ENCODE measurements around the gene FZD2. TPM values are rescaled to one million over a fixed set of nuclear protein-coding genes. Genes with fewer than 3 reads are reported as not detected.

FZD2 gene
- total RNA-seq, 1 experiment from 2014 or later: 12.8 TPM

GRCh38 chr17:44572801-44573200 is 15.5 kb downstream of the FZD2 start:
- Histone ChIP-seq H4K20me1 (ENCODE audit: insufficient read depth) (no peaks in the 10 kb centered on the region), H3K4me3 (replicated peaks in 1 of 2; ENCODE audit: low read depth in 1 of 2, low read length in 2 of 2) (no peak overlapping the region), H2AFZ (ENCODE audit: low read depth, low read length, poor library complexity, severe bottlenecking) (no peak overlapping the region), H3K9me3 (ENCODE audit: control insufficient read depth in 1 of 2, insufficient read depth in 1 of 2, low read depth in 1 of 2, low read length in 2 of 2) (no peaks in the 10 kb centered on the region), H3K36me3 (ENCODE audit: control insufficient read depth in 1 of 2, insufficient read depth in 2 of 2, low read length in 2 of 2) (no peaks in the 10 kb centered on the region), H3K79me2 (ENCODE audit: insufficient read depth, low read length) (no peaks in the 10 kb centered on the region), H3K9me2 (ENCODE audit: insufficient read depth) (no peaks in the 10 kb centered on the region), H3K9ac (ENCODE audit: low read length) (no peak overlapping the region), H3K4me2 (ENCODE audit: low read length) (no peak overlapping the region), H3K4me1 (ENCODE audit: control insufficient read depth in 1 of 2, insufficient read depth in 2 of 2, low read length in 2 of 2) (peaks cover 0 to 7% of the 10 kb centered on the region in 2 experiments; a peak in 2 of 4 replicates), H3K27me3 (ENCODE audit: insufficient read depth, low read length) (no peaks in the 10 kb centered on the region), H3K27ac (ENCODE audit: low read depth, low read length) (no peak overlapping the region)
- ChIA-PET RAD21 (ENCODE audit: low non-redundant PET in 1 of 2, low total read pairs in 2 of 2, uncharacterized antibody in 2 of 2, unreplicated experiment in 2 of 2) (no interaction called here), CTCF (interaction anchor here (1.5 kb wide), 1 partner anchor 9 kb away, joined by 3 read pairs; no protein-coding TSS in a partner anchor), POLR2A (no interaction called here)
- DNase-seq (ENCODE audit: low read depth, low spot score): no peak
- no TSS peak for BruUV-seq (replicated peaks)
- intact Hi-C loops (cut with micrococcal nuclease): no loop called here
- TF ChIP-seq JUND (IDR thresholded peaks at IDR 0.05): no peak
- TF ChIP-seq ZBTB33 (IDR thresholded peaks at IDR 0.05; ENCODE audit: extremely low read depth, insufficient replicate concordance, low read length): no peak
- no peak for ATAC-seq

- H3K4me1 ChIP-seq (ENCODE audit: control insufficient read depth in 1 of 2, insufficient read depth in 2 of 2, low read length in 2 of 2): peaks cover 0 to 7% of the 10 kb centered on the region in 2 experiments; a peak in 2 of 4 replicates
- H3K79me2 ChIP-seq (ENCODE audit: insufficient read depth, low read length): no peaks in the 10 kb centered on the region
- H3K27ac ChIP-seq (ENCODE audit: low read depth, low read length): no peak overlapping the region
- H2AFZ ChIP-seq (ENCODE audit: low read depth, low read length, poor library complexity, severe bottlenecking): no peak overlapping the region
- H3K9me3 ChIP-seq (ENCODE audit: control insufficient read depth in 1 of 2, insufficient read depth in 1 of 2, low read depth in 1 of 2, low read length in 2 of 2): no peaks in the 10 kb centered on the region
- no peak overlapping the region for H3K4me3 ChIP-seq (replicated peaks in 1 of 2; ENCODE audit: low read depth in 1 of 2, low read length in 2 of 2)
- H4K20me1 ChIP-seq (ENCODE audit: insufficient read depth): no peaks in the 10 kb centered on the region
- DNase-seq (ENCODE audit: low read depth, low spot score) (no peak), ATAC-seq (no peak)
- ChIA-PET RAD21 (ENCODE audit: low non-redundant PET in 1 of 2, low total read pairs in 2 of 2, uncharacterized antibody in 2 of 2, unreplicated experiment in 2 of 2) (no interaction called here), POLR2A (interaction anchor here (1.1 kb wide), 1 partner anchor 19 kb away, joined by 4 read pairs; no protein-coding TSS in a partner anchor), CTCF (no interaction called here)
- TF ChIP-seq SIN3A (IDR thresholded peaks at IDR 0.05; ENCODE audit: low read depth) (no peak), CEBPB (IDR thresholded peaks at IDR 0.05; ENCODE audit: low read depth) (no peak), POLR2AphosphoS5 (IDR thresholded peaks at IDR 0.05; ENCODE audit: low read depth, low read length) (no peak), TCF7L2 (IDR thresholded peaks at IDR 0.05; ENCODE audit: borderline replicate concordance, extremely low read depth, insufficient read depth, insufficient read length) (no peak), ELF1 (IDR thresholded peaks at IDR 0.05; ENCODE audit: borderline replicate concordance, low read depth) (no peak), RAD21 (IDR thresholded peaks at IDR 0.05; ENCODE audit: low read depth) (no peak), EZH2phosphoT487 (IDR thresholded peaks at IDR 0.05; ENCODE audit: borderline replicate concordance) (no peak), ATF3 (IDR thresholded peaks at IDR 0.05) (no peak), CTCF (IDR thresholded peaks at IDR 0.05 in 2 of 3, conservative IDR thresholded peaks at IDR 0.05 in 1 of 3; ENCODE audit: borderline replicate concordance in 1 of 3, insufficient read depth in 1 of 3, low read depth in 2 of 3, low read length in 2 of 3) (no peak)
- H3K9me2 ChIP-seq (ENCODE audit: insufficient read depth): no peaks in the 10 kb centered on the region
- no peak overlapping the region for H3K4me2 ChIP-seq (ENCODE audit: low read length)
- H3K9ac ChIP-seq (ENCODE audit: low read length): no peak overlapping the region
- intact Hi-C loops (cut with micrococcal nuclease): no loop called here
- H3K27me3 ChIP-seq (ENCODE audit: insufficient read depth, low read length): peaks cover 11% of the 10 kb centered on the region; the same call in 1 of the 2 replicates
- BruUV-seq (replicated peaks): no TSS peak
- H3K36me3 ChIP-seq (ENCODE audit: control insufficient read depth in 1 of 2, insufficient read depth in 2 of 2, low read length in 2 of 2): no peaks in the 10 kb centered on the region
These were observed 18.1 kb downstream of the FZD2 start for GRCh38 chr17:44575403-44575802.

All from HCT116 (cell line).